T-cell (primary cell): Measurements from ENCODE around the gene CEP350. TPM values are rescaled to one million over a fixed set of nuclear protein-coding genes. Genes with fewer than 3 reads are reported as not detected.

Source experiments
- ATAC-seq, 4 experiments: fragments of 200-7000 bp in 3 of 4; fragments of 150-1000 bp in 1 of 4; cut with Tn5 transposase; replicated peaks in 1 of 4; 1 replicate in 3 of 4; 2 replicates in 1 of 4; pipeline ENCODE4 v1.10.0; 2021; ENCODE audit warnings: moderate library complexity in 3 of 4, mild to moderate bottlenecking in 2 of 4, moderate number of reproducible peaks in 1 of 4
- CTCF ChIA-PET, 2 donors: fragments of 300-600 bp; sonication (Branson Sonifier 250); formaldehyde crosslinking; loops; one replicate each; lab custom pipeline; 2022; ENCODE audit warnings: antibody characterized with exemption in 2 of 2; lab: Charles Lee
- POLR2A ChIA-PET, 2 donors: fragments of 300-600 bp; sonication (Branson Sonifier 250); formaldehyde crosslinking; loops; one replicate each; lab custom pipeline; 2022; ENCODE audit warnings: antibody characterized with exemption in 2 of 2; lab: Charles Lee
- DNase-seq, 35 experiments: peaks; one replicate each; pipeline versions ENCODE4 v3.0.0 to v3.0.0-alpha.2; 2013 to 2023
- H3K27ac ChIP-seq: one replicate; pipeline ENCODE4 v1.5.1; 2013; ENCODE audit warnings: low read length
- H3K27me3 ChIP-seq, 2 experiments: replicated peaks in 1 of 2; 1 replicate in 1 of 2; 2 replicates in 1 of 2; pipeline versions ENCODE4 v1.6.1 to v1.7.0; 2013; ENCODE audit warnings: low read length in 1 of 2, mixed read lengths in 1 of 2; ENCODE audit not compliant: control insufficient read depth in 2 of 2, insufficient read depth in 2 of 2; ENCODE audit errors: extremely low read depth in 1 of 2
- H3K36me3 ChIP-seq, 2 donors: 1 replicate in 1 of 2; 2 replicates in 1 of 2; pipeline versions ENCODE4 v1.6.1 to v1.7.0; 2013; ENCODE audit warnings: low read length in 1 of 2; ENCODE audit not compliant: control insufficient read depth in 2 of 2, insufficient read depth in 1 of 2; ENCODE audit errors: extremely low read depth in 1 of 2
- H3K4me1 ChIP-seq, 2 experiments: 1 replicate in 1 of 2; 2 replicates in 1 of 2; pipeline versions ENCODE4 v1.6.1 to v1.7.0; 2013; ENCODE audit warnings: low read length in 2 of 2, mixed read lengths in 1 of 2; ENCODE audit not compliant: insufficient read depth in 2 of 2, control insufficient read depth in 1 of 2; ENCODE audit errors: extremely low read depth in 1 of 2
- H3K4me3 ChIP-seq, 2 donors: 1 replicate in 1 of 2; 2 replicates in 1 of 2; pipeline versions ENCODE4 v1.5.1 to v1.7.0; 2013; ENCODE audit warnings: mild to moderate bottlenecking in 2 of 2, low read length in 1 of 2, moderate library complexity in 1 of 2; ENCODE audit not compliant: control insufficient read depth in 1 of 2; ENCODE audit errors: extremely low read depth in 1 of 2
- H3K9me3 ChIP-seq: 2 replicates; pipeline ENCODE4 v1.7.0; 2013
- H3K27ac Mint-ChIP-seq, 2 donors: one replicate each; pipeline ENCODE4 v1.8.0; 2020 to 2021; ENCODE audit warnings: mild to moderate bottlenecking in 2 of 2, mixed read lengths in 2 of 2
- H3K27me3 Mint-ChIP-seq, 2 donors: one replicate each; pipeline ENCODE4 v1.8.0; 2021 to 2022; ENCODE audit warnings: mixed read lengths in 2 of 2
- H3K36me3 Mint-ChIP-seq: one replicate; pipeline ENCODE4 v1.8.0; 2021; ENCODE audit warnings: mixed read lengths
- H3K4me1 Mint-ChIP-seq, 3 donors: one replicate each; pipeline ENCODE4 v1.8.0; 2020 to 2022; ENCODE audit warnings: mixed read lengths in 3 of 3, mild to moderate bottlenecking in 1 of 3
- H3K4me3 Mint-ChIP-seq, 3 donors: one replicate each; pipeline ENCODE4 v1.8.0; 2020 to 2022; ENCODE audit warnings: mild to moderate bottlenecking in 3 of 3, mixed read lengths in 3 of 3, moderate library complexity in 3 of 3
- H3K9me3 Mint-ChIP-seq, 3 donors: one replicate each; pipeline ENCODE4 v1.8.0; 2020 to 2022; ENCODE audit warnings: mixed read lengths in 3 of 3
- WGBS: methylation state at CpG from one replicate; pipeline ENCODE4 v1.1.5; 2013; ENCODE audit warnings: missing lambda C conversion rate; ENCODE audit not compliant: insufficient coverage; 5-methylcytosine and 5-hydroxymethylcytosine counted together
- total RNA-seq, 35 experiments: library from RNA in 6 of 35; stranded (reverse) in 6 of 35; fragments of 120-200 nt in 1 of 35; gene quantifications; one replicate each; pipeline versions ENCODE4 v1.2.1 to v1.2.4 and lab custom pipeline; 2013 to 2026

Gene CEP350
- total RNA-seq = 10 to 100 TPM; 62.1 to 81.3 (median 72.3) TPM
- total RNA-seq (2013) = 86.9 TPM
- 121 to 411 (median 214) reads per million in 29 experiments for total RNA-seq (lab: John Stamatoyannopoulos, UW)

- ATAC-seq (peak; percentile 87 to 94 (median 91)), DNase-seq (peak; percentile 92 to 100 (median 98))
- H3K4me3 Mint-ChIP-seq = peak within 1 kb of the TSS; percentile 83 to 89 (median 84)
- H3K27ac ChIP-seq = peak within 1 kb of the TSS; percentile 94
- H3K27me3 ChIP-seq = no peaks in the 10 kb centered on the region
- H3K9me3 Mint-ChIP-seq = no peaks in the 10 kb centered on the region
- H3K36me3 Mint-ChIP-seq = no peaks in the 10 kb centered on the region
- H3K4me1 ChIP-seq = peaks cover 28 to 29% of the 10 kb centered on the region in 2 experiments
- peak within 1 kb of the TSS; percentile 97 to 98 for H3K27ac Mint-ChIP-seq
- no peaks in the 10 kb centered on the region for H3K9me3 ChIP-seq
- POLR2A ChIA-PET = interaction anchor here (0.6 to 2.0 kb wide), 8 partner anchors 32 to 589 kb away, joined by 3 to 22 read pairs (median 5); partner anchors contain the start of genes AXDND1 (in 1 of the 2) and TOR1AIP1 (in 1 of the 2)
- under 1% methylated on average over 72 of the region's 72 CpGs for WGBS
- peaks cover 60 to 66% (median 62%) of the 10 kb centered on the region in 3 donors for H3K4me1 Mint-ChIP-seq
- peak within 1 kb of the TSS; percentile 86 for H3K4me3 ChIP-seq
- no peaks in the 10 kb centered on the region for H3K27me3 Mint-ChIP-seq
- no peaks in the 10 kb centered on the region for H3K36me3 ChIP-seq
- CTCF ChIA-PET = interaction anchor here (0.6 to 1.1 kb wide), 10 partner anchors 37 to 248 kb away, joined by 3 to 6 read pairs (median 3); partner anchors contain the start of gene TOR1AIP1 (in 1 of the 2)
Observed at GRCh38 chr1:179954493-179955286, at the start of gene CEP350. Gene CEP350, plus strand, starts transcription at chr1:179954810. Its CDS starts 31,372 bp downstream, at chr1:179986182.

GRCh38 chr1:179910934-179911333 lies 43.7 kb upstream of the CEP350 start:
- no CpG with 5 or more reads among the region's 1 CpG for WGBS
- H3K27ac Mint-ChIP-seq = peak overlapping the region in 1 of 2 donors; percentile 11
- DNase-seq (no peak), ATAC-seq (no peak)
- Histone ChIP-seq H3K27me3 (no peaks in the 10 kb centered on the region), H3K27ac (no peak overlapping the region), H3K4me3 (no peak overlapping the region), H3K36me3 (peaks cover 0 to 60% of the 10 kb centered on the region in 2 donors), H3K9me3 (no peaks in the 10 kb centered on the region), H3K4me1 (no peaks in the 10 kb centered on the region)
- H3K9me3 Mint-ChIP-seq = no peaks in the 10 kb centered on the region
- H3K36me3 Mint-ChIP-seq = peaks cover 40% of the 10 kb centered on the region
- H3K27me3 Mint-ChIP-seq = no peaks in the 10 kb centered on the region
- peaks cover 7 to 20% (median 7%) of the 10 kb centered on the region in 3 donors for H3K4me1 Mint-ChIP-seq
- no peak overlapping the region for H3K4me3 Mint-ChIP-seq
- CTCF ChIA-PET = interaction anchor here (0.9 to 1.4 kb wide), 5 partner anchors 9 to 205 kb away, joined by 3 to 6 read pairs (median 3); no protein-coding TSS in a partner anchor
- POLR2A ChIA-PET = interaction anchor here in 1 of 2 donors (1.6 kb wide), 1 partner anchor 28 kb away, joined by 4 read pairs; the partner anchor contains the start of gene TOR1AIP1

GRCh38 chr1:179911812-179912211 lies 42.8 kb upstream of the CEP350 start:
- POLR2A ChIA-PET = interaction anchor here in 1 of 2 donors (0.6 to 0.8 kb wide), 3 partner anchors 8 to 46 kb away, joined by 3 to 5 read pairs (median 5); partner anchors contain the start of gene CEP350
- no CpG with 5 or more reads among the region's 3 CpGs for WGBS

GRCh38 chr1:179917601-179918429 lies 36.8 kb upstream of the CEP350 start:
- H3K4me1 Mint-ChIP-seq = peaks cover 0 to 10% (median 0%) of the 10 kb centered on the region in 3 donors
- peaks cover 52% of the 10 kb centered on the region for H3K36me3 Mint-ChIP-seq
- ATAC-seq (no peak), DNase-seq (no peak)
- POLR2A ChIA-PET = interaction anchor here in 1 of 2 donors (0.5 to 0.6 kb wide), 2 partner anchors 26 to 1191 kb away, joined by 3 read pairs; no protein-coding TSS in a partner anchor
- Histone ChIP-seq H3K36me3 (peaks cover 5 to 71% of the 10 kb centered on the region in 2 donors), H3K27ac (no peak overlapping the region), H3K4me3 (no peak overlapping the region), H3K9me3 (no peaks in the 10 kb centered on the region), H3K4me1 (no peaks in the 10 kb centered on the region), H3K27me3 (no peaks in the 10 kb centered on the region)
- peak overlapping the region; percentile 28 to 31 for H3K27ac Mint-ChIP-seq
- no peaks in the 10 kb centered on the region for H3K9me3 Mint-ChIP-seq
- WGBS = 87% methylated on average over 7 of the region's 10 CpGs
- H3K4me3 Mint-ChIP-seq = no peak overlapping the region
- H3K27me3 Mint-ChIP-seq = no peaks in the 10 kb centered on the region
- CTCF ChIA-PET = interaction anchor here (0.7 to 1.0 kb wide), 2 partner anchors 36 to 125 kb away, joined by 3 to 4 read pairs; partner anchors contain the start of gene CEP350 (in 1 of the 2)

More at GRCh38 chr1:179911812-179912211, 42.8 kb upstream of the CEP350 start:
- peaks cover 0 to 66% of the 10 kb centered on the region in 2 donors for H3K36me3 ChIP-seq
- no peaks in the 10 kb centered on the region for H3K4me1 ChIP-seq
- Mint-ChIP-seq H3K36me3 (peaks cover 36% of the 10 kb centered on the region), H3K4me1 (peaks cover 7 to 20% (median 7%) of the 10 kb centered on the region in 3 donors), H3K4me3 (no peak overlapping the region), H3K27ac (no peak overlapping the region), H3K27me3 (no peaks in the 10 kb centered on the region), H3K9me3 (no peaks in the 10 kb centered on the region)
- no peak overlapping the region for H3K4me3 ChIP-seq
- ATAC-seq (no peak), DNase-seq (no peak)
- H3K27me3 ChIP-seq = no peaks in the 10 kb centered on the region
- no peaks in the 10 kb centered on the region for H3K9me3 ChIP-seq
- CTCF ChIA-PET = interaction anchor here (0.6 to 1.4 kb wide), 6 partner anchors 10 to 205 kb away, joined by 3 to 6 read pairs (median 3); partner anchors contain the start of gene CEP350 (in 1 of the 2)
- H3K27ac ChIP-seq = no peak overlapping the region

GRCh38 chr1:179921472-179921871 lies 33.1 kb upstream of the CEP350 start:
- Histone ChIP-seq H3K27ac (no peak overlapping the region), H3K4me1 (no peaks in the 10 kb centered on the region), H3K27me3 (no peaks in the 10 kb centered on the region), H3K36me3 (peaks cover 5 to 43% of the 10 kb centered on the region in 2 donors), H3K4me3 (no peak overlapping the region), H3K9me3 (no peaks in the 10 kb centered on the region)
- Mint-ChIP-seq H3K9me3 (no peaks in the 10 kb centered on the region), H3K27me3 (no peaks in the 10 kb centered on the region), H3K27ac (peak overlapping the region in 1 of 2 donors; percentile 74), H3K36me3 (peaks cover 41% of the 10 kb centered on the region), H3K4me3 (no peak overlapping the region), H3K4me1 (peaks cover 0 to 10% (median 0%) of the 10 kb centered on the region in 3 donors)
- ChIA-PET CTCF (no interaction called here), POLR2A (interaction anchor here (0.6 to 1.9 kb wide), 3 partner anchors 33 to 129 kb away, joined by 3 to 5 read pairs (median 5); partner anchors contain the start of genes CEP350 (in 1 of the 2) and TOR1AIP1 (in 1 of the 2))
- no CpG with 5 or more reads among the region's 1 CpG for WGBS
- no peak for DNase-seq
- no peak for ATAC-seq
